ENCODE results near the gene DLG2.

DLG2 gene

DNA sequence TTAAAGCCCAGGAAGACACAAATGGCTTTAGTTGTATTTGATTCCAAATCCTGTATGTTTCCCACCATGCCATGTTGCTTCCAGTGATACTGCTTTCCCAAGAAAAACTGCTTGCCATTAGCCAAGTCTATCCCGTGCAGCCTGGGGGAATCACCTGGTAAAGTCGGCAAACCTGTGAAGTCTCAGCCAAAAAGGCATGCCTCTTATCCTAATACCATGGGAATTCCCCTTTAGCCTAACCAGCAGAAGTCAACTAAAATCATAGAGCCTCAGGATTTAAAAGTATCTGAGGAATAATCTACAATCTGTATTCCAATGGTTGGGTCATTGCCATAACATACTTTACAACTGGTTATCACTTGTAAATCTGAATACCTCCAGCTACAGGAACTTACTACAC, 869.4 kb downstream of the DLG2 start:
- H3K4me1 ChIP-seq (ENCODE audit: control insufficient read depth, insufficient read depth, low read length) = no peaks in the 10 kb centered on the region

DNA sequence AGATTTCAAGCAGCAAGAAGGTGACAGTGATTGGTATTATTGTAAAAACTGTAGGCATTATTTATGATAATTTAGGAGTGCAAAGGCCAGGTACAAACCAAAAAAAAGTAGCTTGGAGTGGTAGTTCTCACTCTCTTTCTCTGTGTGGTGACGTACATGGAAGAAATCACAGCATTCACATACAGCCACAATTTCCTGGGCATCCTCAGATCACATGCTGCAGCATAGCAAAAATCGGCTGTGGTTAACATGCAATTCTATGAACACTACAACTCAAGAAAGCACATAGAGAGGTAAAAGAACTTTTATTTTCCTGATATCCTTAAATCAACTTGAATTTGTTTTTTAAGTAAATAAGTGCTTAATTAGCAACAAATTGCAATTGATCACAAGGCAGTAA, 875.8 kb downstream of the DLG2 start:
- no peaks in the 10 kb centered on the region for H3K36me3 ChIP-seq (ENCODE audit: control insufficient read depth, insufficient read depth, low read length)
- no peak overlapping the region for H3K4me3 ChIP-seq (ENCODE audit: low read depth, low read length)
- H3K27me3 ChIP-seq (ENCODE audit: control insufficient read depth, insufficient read depth, low read length) = no peaks in the 10 kb centered on the region
- no peaks in the 10 kb centered on the region for H3K4me1 ChIP-seq (ENCODE audit: control insufficient read depth, insufficient read depth, low read length)
- H3K9me3 ChIP-seq (ENCODE audit: control insufficient read depth, insufficient read depth, low read length) = no peaks in the 10 kb centered on the region
- H3K9ac ChIP-seq (ENCODE audit: low read depth, low read length) = no peak overlapping the region

More for the DNA sequence above, 869.4 kb downstream of the DLG2 start:
- Histone ChIP-seq H3K9me3 (ENCODE audit: control insufficient read depth, insufficient read depth, low read length) (no peaks in the 10 kb centered on the region), H3K4me3 (ENCODE audit: low read depth, low read length) (no peak overlapping the region), H3K27me3 (ENCODE audit: control insufficient read depth, insufficient read depth, low read length) (no peaks in the 10 kb centered on the region), H3K36me3 (ENCODE audit: control insufficient read depth, insufficient read depth, low read length) (no peaks in the 10 kb centered on the region), H3K9ac (ENCODE audit: low read depth, low read length) (no peak overlapping the region)

DNA sequence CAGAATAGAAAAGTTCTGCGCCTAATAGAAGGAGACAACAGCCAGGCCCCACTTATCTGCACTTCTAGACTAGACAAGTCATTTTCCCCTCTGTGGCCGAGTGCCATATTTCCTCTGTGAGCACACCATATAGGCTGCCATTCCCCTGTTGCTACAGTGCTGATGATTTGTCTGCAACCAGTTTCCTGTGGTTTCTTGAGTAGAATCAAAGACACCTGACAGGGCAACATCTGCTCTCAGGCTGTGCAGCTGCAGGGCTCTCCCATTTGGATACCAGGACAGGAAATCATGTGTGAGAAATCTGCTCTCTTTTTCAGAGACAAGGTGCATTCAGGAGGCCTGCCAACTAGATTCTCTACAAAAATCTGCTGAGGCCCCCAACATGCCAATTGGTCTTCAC, 879.3 kb downstream of the DLG2 start:
- Histone ChIP-seq H3K36me3 (ENCODE audit: control insufficient read depth, insufficient read depth, low read length) (no peaks in the 10 kb centered on the region), H3K4me3 (ENCODE audit: low read depth, low read length) (no peak overlapping the region)

DNA sequence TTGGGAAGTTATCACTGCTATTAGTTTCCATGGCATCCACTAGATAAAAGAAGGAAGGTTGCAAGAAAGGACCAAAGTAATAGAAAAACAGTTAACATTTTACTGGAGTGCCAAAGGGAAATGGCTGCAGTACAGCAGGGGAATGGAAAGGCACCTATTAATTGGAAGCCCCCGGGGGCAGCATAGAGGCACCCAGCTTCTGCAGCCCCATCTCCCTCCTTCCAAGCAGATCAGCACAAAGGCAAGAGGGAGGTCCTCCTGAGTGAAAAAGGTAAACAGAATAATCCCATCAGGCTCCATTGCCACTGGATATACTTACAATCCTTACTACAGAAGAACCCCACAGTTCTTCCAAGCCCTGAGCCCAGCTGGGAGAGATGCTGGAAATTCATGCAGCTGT, 887.1 kb downstream of the DLG2 start:
- no peaks in the 10 kb centered on the region for H3K9me3 ChIP-seq (ENCODE audit: control insufficient read depth, insufficient read depth, low read length)
- no peak overlapping the region for H3K4me3 ChIP-seq (ENCODE audit: low read depth, low read length)
- no peaks in the 10 kb centered on the region for H3K36me3 ChIP-seq (ENCODE audit: control insufficient read depth, insufficient read depth, low read length)
- no peaks in the 10 kb centered on the region for H3K4me1 ChIP-seq (ENCODE audit: control insufficient read depth, insufficient read depth, low read length)
- no peak overlapping the region for H3K9ac ChIP-seq (ENCODE audit: low read depth, low read length)
- no peaks in the 10 kb centered on the region for H3K27me3 ChIP-seq (ENCODE audit: control insufficient read depth, insufficient read depth, low read length)

More for the DNA sequence above, 879.3 kb downstream of the DLG2 start:
- no peaks in the 10 kb centered on the region for H3K9me3 ChIP-seq (ENCODE audit: control insufficient read depth, insufficient read depth, low read length)
- no peaks in the 10 kb centered on the region for H3K4me1 ChIP-seq (ENCODE audit: control insufficient read depth, insufficient read depth, low read length)
- H3K27me3 ChIP-seq (ENCODE audit: control insufficient read depth, insufficient read depth, low read length) = no peaks in the 10 kb centered on the region
- no peak overlapping the region for H3K9ac ChIP-seq (ENCODE audit: low read depth, low read length)

DNA sequence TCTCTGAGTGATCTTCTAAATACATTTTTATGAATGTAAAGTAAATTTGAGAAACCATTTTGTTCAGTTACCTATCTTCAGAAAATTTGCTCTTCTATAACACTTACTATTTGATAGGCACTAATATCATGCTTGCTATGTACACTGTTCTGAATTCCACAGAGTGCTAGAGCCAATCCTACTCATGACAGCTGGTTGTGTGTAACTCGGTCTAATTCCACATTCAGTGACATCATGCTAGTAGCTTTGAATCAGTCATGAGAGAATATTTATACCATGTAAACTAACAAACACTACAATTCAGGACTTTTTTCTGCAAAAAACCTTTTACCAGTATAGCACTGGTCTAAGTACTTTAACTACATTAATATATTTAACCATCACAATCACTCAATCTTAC, 902.9 kb downstream of the DLG2 start:
- Histone ChIP-seq H3K36me3 (ENCODE audit: control insufficient read depth, insufficient read depth, low read length) (no peaks in the 10 kb centered on the region), H3K9me3 (ENCODE audit: control insufficient read depth, insufficient read depth, low read length) (no peaks in the 10 kb centered on the region), H3K27me3 (ENCODE audit: control insufficient read depth, insufficient read depth, low read length) (peaks cover 15% of the 10 kb centered on the region), H3K4me3 (ENCODE audit: low read depth, low read length) (no peak overlapping the region), H3K9ac (ENCODE audit: low read depth, low read length) (no peak overlapping the region), H3K4me1 (ENCODE audit: control insufficient read depth, insufficient read depth, low read length) (peaks cover 4% of the 10 kb centered on the region)

DNA sequence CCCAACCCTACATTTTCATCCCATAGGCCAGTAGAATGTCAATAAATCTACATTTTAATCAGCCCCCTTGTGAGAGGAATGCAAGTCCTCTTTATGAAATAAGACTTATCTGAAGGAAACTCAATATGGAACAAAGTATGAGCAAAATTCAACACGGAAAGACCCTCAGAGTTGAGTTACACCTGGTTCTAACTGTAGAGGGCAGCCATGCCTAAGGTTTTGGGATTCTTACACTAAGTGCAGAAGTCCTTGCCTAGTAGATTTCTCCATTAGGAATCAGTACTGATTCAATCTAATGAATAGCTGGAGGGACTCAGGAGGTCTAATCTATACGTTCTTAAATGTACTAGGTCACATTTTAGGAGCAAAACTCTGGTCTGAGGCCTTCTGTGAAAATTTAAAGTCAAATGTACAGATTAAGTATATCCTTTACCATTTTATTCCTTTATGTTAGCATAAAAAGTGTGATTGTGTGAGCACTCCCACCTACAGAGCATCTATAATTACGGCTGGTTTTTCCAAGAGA, 904.5 kb downstream of the DLG2 start:
- Histone ChIP-seq H3K36me3 (ENCODE audit: control insufficient read depth, insufficient read depth, low read length) (no peaks in the 10 kb centered on the region), H3K27me3 (ENCODE audit: control insufficient read depth, insufficient read depth, low read length) (peaks cover 31% of the 10 kb centered on the region), H3K9ac (ENCODE audit: low read depth, low read length) (no peak overlapping the region), H3K9me3 (ENCODE audit: control insufficient read depth, insufficient read depth, low read length) (no peaks in the 10 kb centered on the region), H3K4me1 (ENCODE audit: control insufficient read depth, insufficient read depth, low read length) (peaks cover 4% of the 10 kb centered on the region), H3K4me3 (ENCODE audit: low read depth, low read length) (no peak overlapping the region)

DNA sequence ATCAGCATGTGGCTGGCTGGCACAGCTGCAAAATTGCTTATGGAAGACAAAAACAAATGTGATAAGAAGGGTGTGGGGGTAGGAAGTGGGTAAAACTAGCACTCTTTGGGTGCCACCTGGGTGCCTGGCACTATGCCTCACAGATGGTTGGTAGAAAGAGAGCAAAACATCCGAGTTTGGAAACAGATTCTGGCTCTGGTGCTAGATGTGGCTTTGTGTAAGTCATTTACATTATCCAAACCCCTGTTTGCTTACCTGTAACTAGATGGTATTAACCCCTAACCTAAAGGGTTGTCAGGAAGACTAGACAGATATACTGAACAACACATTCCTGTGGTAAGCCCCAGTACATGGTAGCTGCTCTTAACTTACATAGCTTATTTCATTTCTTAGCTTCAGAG, 905.6 kb downstream of the DLG2 start:
- Histone ChIP-seq H3K4me3 (ENCODE audit: low read depth, low read length) (peak overlapping the region; percentile 79), H3K36me3 (ENCODE audit: control insufficient read depth, insufficient read depth, low read length) (no peaks in the 10 kb centered on the region), H3K4me1 (ENCODE audit: control insufficient read depth, insufficient read depth, low read length) (peaks cover 4% of the 10 kb centered on the region), H3K9ac (ENCODE audit: low read depth, low read length) (no peak overlapping the region), H3K27me3 (ENCODE audit: control insufficient read depth, insufficient read depth, low read length) (peaks cover 31% of the 10 kb centered on the region), H3K9me3 (ENCODE audit: control insufficient read depth, insufficient read depth, low read length) (no peaks in the 10 kb centered on the region)

DNA sequence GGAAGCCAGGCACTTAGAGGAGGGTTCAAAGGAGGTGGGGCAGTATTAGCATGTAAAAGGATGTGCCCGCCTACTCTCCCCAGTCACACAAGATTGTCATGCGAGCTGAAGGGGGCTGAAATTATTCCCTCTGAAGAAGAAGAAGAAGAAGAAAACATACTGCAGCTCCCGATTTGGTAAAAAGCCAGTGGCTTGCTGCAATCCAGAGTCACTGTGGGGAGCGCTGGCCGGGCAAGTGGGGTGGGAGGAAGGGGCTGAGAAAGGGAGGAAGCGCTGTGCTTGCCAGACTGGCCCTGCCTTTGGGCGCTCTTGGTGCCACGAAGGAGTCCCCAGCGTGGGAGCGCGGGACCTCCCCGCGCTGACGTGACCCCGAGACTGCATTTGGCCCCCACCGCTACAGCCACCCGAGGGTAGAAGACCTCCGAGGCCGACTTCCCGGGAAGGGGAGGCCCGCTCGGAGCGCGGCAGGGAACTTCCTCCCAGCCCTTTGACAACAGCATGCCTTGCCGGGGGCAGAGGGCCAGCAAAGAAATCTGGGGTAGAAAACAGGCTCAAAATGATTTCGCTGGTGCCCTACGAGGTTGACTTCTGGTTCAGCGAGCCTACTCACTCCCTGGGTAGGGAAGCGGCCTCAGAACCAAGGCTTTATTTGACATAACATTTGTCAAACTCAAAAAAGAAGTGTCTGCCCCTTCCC, 906.3 kb downstream of the DLG2 start:
- H3K4me1 ChIP-seq (ENCODE audit: control insufficient read depth, insufficient read depth, low read length) = peaks cover 4% of the 10 kb centered on the region
- H3K36me3 ChIP-seq (ENCODE audit: control insufficient read depth, insufficient read depth, low read length) = no peaks in the 10 kb centered on the region
- H3K9me3 ChIP-seq (ENCODE audit: control insufficient read depth, insufficient read depth, low read length) = no peaks in the 10 kb centered on the region
- H3K9ac ChIP-seq (ENCODE audit: low read depth, low read length) = no peak overlapping the region
- H3K4me3 ChIP-seq (ENCODE audit: low read depth, low read length) = peak overlapping the region; percentile 79
- H3K27me3 ChIP-seq (ENCODE audit: control insufficient read depth, insufficient read depth, low read length) = peaks cover 31% of the 10 kb centered on the region

DNA sequence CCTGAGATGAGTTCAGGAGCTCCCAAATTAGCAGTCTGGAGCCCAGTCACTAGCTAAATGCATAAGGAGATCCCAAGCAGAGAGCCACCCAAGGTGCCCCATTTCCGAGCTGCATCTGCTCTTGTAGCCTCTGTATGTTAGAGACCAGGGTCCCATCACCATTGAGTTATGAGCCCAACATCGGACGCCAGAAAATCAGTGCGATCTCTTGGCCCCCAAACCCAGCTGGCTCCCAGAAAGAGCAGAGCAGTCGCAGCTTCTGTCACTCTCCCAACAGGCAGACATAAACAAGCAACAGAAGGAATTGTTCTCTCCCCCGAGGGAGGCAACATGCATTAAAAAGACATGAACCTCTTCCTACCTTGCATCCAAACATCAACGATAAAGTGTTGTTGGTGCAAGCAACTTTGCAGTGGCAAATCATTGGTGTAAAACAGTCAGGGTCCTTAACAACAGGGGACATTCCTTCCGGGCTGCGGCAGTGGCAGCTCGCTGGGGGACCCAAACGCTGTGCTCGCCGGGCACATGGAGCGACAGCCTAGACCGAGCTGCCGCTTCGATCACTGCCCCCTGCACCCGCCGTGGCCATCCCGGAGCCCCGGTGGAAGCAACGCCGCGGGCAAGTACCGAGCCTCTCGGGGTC, 907.1 kb downstream of the DLG2 start:
- Histone ChIP-seq H3K36me3 (ENCODE audit: control insufficient read depth, insufficient read depth, low read length) (no peaks in the 10 kb centered on the region), H3K27me3 (ENCODE audit: control insufficient read depth, insufficient read depth, low read length) (peaks cover 31% of the 10 kb centered on the region), H3K9ac (ENCODE audit: low read depth, low read length) (no peak overlapping the region), H3K9me3 (ENCODE audit: control insufficient read depth, insufficient read depth, low read length) (no peaks in the 10 kb centered on the region), H3K4me1 (ENCODE audit: control insufficient read depth, insufficient read depth, low read length) (peaks cover 4% of the 10 kb centered on the region), H3K4me3 (ENCODE audit: low read depth, low read length) (peak overlapping the region; percentile 79)

DNA sequence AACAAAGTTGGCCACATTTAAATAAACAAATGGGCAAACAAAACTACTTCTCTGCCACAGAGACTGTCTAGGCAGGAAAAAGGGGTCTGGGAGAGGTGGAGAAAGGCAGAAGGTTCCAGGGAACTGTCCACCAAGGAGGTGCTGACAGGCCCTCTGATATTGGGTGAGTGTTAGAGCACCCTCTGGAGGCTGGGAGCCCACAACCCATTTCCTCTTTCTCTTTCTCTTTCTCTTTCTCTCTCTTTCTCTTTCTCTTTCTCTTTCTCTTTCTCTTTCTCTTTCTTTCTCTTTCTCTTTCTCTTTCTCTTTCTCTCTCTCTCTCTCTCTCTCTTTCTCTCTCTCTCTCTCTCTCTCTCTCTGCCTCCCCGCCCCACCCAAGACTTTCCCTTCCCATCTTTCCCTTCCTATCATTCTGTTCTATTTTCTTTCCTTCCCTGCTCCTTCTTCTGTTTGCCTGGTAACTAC, 912.8 kb downstream of the DLG2 start:
- H3K9ac ChIP-seq (ENCODE audit: low read depth, low read length) = no peak overlapping the region

DNA sequence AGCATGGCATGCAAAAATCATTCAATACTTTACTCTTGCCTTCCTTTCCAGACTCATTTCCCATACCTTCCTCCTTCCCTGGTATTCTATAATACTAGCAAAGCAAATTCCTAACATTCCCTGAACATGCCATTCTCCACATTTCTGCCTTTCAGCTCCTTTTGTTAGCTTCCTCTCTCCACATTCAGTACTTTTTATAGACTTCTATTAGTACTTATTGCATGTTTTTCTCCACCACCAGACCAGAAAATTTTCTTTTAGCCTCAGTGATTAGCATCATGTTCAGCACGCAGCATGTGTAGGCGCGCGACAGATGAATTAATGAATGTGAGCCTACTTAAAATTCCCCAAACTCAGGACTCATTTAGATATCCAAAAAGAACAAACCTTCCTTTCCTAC, 935.3 kb downstream of the DLG2 start:
- Histone ChIP-seq H3K9ac (ENCODE audit: low read depth, low read length) (no peak overlapping the region), H3K27me3 (ENCODE audit: control insufficient read depth, insufficient read depth, low read length) (no peaks in the 10 kb centered on the region), H3K4me1 (ENCODE audit: control insufficient read depth, insufficient read depth, low read length) (peaks cover 17% of the 10 kb centered on the region), H3K9me3 (ENCODE audit: control insufficient read depth, insufficient read depth, low read length) (no peaks in the 10 kb centered on the region), H3K4me3 (ENCODE audit: low read depth, low read length) (no peak overlapping the region), H3K36me3 (ENCODE audit: control insufficient read depth, insufficient read depth, low read length) (no peaks in the 10 kb centered on the region)

More for the DNA sequence above, 912.8 kb downstream of the DLG2 start:
- H3K36me3 ChIP-seq (ENCODE audit: control insufficient read depth, insufficient read depth, low read length) = no peaks in the 10 kb centered on the region
- no peaks in the 10 kb centered on the region for H3K4me1 ChIP-seq (ENCODE audit: control insufficient read depth, insufficient read depth, low read length)
- no peak overlapping the region for H3K4me3 ChIP-seq (ENCODE audit: low read depth, low read length)
- no peaks in the 10 kb centered on the region for H3K9me3 ChIP-seq (ENCODE audit: control insufficient read depth, insufficient read depth, low read length)
- peaks cover 17% of the 10 kb centered on the region for H3K27me3 ChIP-seq (ENCODE audit: control insufficient read depth, insufficient read depth, low read length)

DNA sequence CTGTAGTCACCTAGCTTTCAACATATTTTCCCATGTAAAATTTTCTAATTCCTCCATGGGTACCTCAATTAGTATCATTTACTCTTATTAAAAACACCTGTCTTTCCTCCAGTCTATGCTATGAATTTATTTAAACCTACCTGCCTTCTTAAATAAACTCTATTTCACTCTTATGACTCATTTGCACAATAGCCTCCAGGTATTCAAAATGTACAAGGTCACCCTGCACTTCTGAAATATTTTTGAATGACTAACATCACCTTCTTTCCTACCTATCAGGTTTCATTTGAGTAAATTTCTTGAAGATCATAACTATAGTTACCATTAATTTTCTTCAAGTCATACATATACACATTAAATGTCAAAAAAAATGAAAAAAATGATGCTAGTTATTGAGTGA, 939.7 kb downstream of the DLG2 start:
- no peaks in the 10 kb centered on the region for H3K27me3 ChIP-seq (ENCODE audit: control insufficient read depth, insufficient read depth, low read length)
- H3K4me3 ChIP-seq (ENCODE audit: low read depth, low read length) = no peak overlapping the region
- H3K4me1 ChIP-seq (ENCODE audit: control insufficient read depth, insufficient read depth, low read length) = peaks cover 11% of the 10 kb centered on the region
- H3K9me3 ChIP-seq (ENCODE audit: control insufficient read depth, insufficient read depth, low read length) = no peaks in the 10 kb centered on the region
- H3K36me3 ChIP-seq (ENCODE audit: control insufficient read depth, insufficient read depth, low read length) = no peaks in the 10 kb centered on the region
- no peak overlapping the region for H3K9ac ChIP-seq (ENCODE audit: low read depth, low read length)
